ENCODE results near the gene USP17L26.
"Not testable (repeated sequence)": the region's sequence is repeated elsewhere in the genome, so short reads cannot be mapped to it uniquely, and the experiment has no call there.

DNA sequence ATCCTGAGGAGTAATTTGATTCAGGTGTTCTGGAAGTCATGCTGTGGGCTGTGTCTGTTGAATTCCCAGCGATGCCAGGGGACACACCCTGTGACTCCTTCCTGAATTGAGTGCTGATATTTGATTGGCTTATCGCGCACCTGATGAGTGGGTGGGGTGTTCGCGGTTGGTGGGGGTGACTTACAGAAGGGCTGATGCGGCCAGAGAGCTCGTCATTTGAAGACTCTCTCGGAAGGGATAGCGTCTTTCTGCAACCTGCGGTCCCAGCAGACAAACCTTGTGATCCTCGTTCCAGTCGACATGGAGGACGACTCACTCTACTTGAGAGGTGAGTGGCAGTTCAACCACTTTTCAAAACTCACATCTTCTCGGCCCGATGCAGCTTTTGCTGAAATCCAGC is 4.8 kb upstream of the USP17L26 start, which contains the start of gene USP17L25:
- TF ChIP-seq ZFP36 (IDR thresholded peaks at IDR 0.05; ENCODE audit: borderline replicate concordance, partially characterized antibody); JUN (IDR thresholded peaks at IDR 0.05); EP300 (IDR thresholded peaks at IDR 0.05); CHD2 (IDR thresholded peaks at IDR 0.05; ENCODE audit: low read length, partially characterized antibody): not testable (repeated sequence)
- TF ChIP-seq, protein P1, sequence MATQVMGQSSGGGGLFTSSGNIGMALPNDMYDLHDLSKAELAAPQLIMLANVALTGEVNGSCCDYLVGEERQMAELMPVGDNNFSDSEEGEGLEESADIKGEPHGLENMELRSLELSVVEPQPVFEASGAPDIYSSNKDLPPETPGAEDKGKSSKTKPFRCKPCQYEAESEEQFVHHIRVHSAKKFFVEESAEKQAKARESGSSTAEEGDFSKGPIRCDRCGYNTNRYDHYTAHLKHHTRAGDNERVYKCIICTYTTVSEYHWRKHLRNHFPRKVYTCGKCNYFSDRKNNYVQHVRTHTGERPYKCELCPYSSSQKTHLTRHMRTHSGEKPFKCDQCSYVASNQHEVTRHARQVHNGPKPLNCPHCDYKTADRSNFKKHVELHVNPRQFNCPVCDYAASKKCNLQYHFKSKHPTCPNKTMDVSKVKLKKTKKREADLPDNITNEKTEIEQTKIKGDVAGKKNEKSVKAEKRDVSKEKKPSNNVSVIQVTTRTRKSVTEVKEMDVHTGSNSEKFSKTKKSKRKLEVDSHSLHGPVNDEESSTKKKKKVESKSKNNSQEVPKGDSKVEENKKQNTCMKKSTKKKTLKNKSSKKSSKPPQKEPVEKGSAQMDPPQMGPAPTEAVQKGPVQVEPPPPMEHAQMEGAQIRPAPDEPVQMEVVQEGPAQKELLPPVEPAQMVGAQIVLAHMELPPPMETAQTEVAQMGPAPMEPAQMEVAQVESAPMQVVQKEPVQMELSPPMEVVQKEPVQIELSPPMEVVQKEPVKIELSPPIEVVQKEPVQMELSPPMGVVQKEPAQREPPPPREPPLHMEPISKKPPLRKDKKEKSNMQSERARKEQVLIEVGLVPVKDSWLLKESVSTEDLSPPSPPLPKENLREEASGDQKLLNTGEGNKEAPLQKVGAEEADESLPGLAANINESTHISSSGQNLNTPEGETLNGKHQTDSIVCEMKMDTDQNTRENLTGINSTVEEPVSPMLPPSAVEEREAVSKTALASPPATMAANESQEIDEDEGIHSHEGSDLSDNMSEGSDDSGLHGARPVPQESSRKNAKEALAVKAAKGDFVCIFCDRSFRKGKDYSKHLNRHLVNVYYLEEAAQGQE (IDR thresholded peaks at IDR 0.05) = not testable (repeated sequence)
- TF ChIP-seq, protein P2, sequence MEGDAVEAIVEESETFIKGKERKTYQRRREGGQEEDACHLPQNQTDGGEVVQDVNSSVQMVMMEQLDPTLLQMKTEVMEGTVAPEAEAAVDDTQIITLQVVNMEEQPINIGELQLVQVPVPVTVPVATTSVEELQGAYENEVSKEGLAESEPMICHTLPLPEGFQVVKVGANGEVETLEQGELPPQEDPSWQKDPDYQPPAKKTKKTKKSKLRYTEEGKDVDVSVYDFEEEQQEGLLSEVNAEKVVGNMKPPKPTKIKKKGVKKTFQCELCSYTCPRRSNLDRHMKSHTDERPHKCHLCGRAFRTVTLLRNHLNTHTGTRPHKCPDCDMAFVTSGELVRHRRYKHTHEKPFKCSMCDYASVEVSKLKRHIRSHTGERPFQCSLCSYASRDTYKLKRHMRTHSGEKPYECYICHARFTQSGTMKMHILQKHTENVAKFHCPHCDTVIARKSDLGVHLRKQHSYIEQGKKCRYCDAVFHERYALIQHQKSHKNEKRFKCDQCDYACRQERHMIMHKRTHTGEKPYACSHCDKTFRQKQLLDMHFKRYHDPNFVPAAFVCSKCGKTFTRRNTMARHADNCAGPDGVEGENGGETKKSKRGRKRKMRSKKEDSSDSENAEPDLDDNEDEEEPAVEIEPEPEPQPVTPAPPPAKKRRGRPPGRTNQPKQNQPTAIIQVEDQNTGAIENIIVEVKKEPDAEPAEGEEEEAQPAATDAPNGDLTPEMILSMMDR (IDR thresholded peaks at IDR 0.05) = not testable (repeated sequence)
- TF ChIP-seq, protein P3, sequence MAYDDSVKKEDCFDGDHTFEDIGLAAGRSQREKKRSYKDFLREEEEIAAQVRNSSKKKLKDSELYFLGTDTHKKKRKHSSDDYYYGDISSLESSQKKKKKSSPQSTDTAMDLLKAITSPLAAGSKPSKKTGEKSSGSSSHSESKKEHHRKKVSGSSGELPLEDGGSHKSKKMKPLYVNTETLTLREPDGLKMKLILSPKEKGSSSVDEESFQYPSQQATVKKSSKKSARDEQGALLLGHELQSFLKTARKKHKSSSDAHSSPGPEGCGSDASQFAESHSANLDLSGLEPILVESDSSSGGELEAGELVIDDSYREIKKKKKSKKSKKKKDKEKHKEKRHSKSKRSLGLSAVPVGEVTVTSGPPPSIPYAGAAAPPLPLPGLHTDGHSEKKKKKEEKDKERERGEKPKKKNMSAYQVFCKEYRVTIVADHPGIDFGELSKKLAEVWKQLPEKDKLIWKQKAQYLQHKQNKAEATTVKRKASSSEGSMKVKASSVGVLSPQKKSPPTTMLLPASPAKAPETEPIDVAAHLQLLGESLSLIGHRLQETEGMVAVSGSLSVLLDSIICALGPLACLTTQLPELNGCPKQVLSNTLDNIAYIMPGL (CRISPR knock-in tag; IDR thresholded peaks at IDR 0.05; ENCODE audit: borderline replicate concordance) = not testable (repeated sequence)

Measured in A549 (cell line).